ENCODE data around the gene KHNYN. TPM values are rescaled to one million over a fixed set of nuclear protein-coding genes. Genes with fewer than 3 reads are reported as not detected.

Gene KHNYN
- total and polyA plus RNA-seq, 2 experiments from 2014 or later: 2.7 to 28.1 TPM

DNA sequence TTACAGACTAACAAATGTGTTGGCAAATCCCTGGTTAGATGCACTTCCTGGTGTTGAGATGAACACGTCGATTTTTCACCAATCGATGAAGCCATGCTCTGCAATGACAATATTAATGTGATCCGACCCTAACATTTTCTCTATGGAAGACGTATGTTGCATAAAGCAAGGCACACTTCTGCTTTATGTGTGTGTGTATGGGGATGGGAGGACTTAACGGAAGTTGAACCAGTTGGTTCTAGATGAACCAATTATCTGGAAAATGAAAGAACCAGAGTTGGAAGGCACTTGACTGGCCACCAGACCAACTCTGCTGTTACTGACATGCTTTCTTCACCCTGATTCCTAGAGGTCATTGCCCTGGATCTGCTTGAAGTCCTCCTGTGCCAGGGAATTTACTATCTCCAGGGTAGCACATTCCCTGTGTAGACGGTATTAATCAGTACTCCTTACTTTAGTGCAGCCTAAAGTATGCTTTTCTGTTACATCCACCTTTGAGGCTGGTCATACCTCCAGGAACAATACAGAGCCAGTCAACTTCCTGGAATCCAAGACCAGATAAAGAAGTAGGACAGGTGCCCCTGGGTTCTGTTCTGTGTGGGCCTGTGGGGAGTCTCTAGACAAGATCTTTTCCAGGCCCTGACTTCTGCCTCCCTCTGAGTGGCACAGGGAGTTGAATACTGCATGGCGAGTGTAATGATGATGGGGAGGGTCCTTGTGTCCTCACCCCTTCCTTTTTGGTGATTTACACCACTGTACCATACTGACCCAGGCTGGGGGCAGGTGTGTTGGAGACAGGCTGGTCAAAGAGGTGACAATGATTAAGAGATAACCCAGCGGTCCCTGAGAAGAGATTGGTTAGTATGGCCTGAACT is 8.7 kb downstream of the KHNYN start:
- Histone ChIP-seq H3K27me3 (ENCODE audit: insufficient read depth) (no peaks in the 10 kb centered on the region), H4K20me1 (replicated peaks; ENCODE audit: insufficient read depth) (no peaks in the 10 kb centered on the region; the same call in 1 of the 2 replicates), H3K4me1 (ENCODE audit: insufficient read depth) (peaks cover 10% of the 10 kb centered on the region), H3K9me2 (ENCODE audit: insufficient read depth) (no peaks in the 10 kb centered on the region), H2AFZ (no peak overlapping the region), H3K4me3 (no peak overlapping the region), H3K36me3 (ENCODE audit: insufficient read depth) (peaks cover 7% of the 10 kb centered on the region; the same call in 1 of the 2 replicates), H3K79me2 (replicated peaks; ENCODE audit: insufficient read depth) (peaks cover 10% of the 10 kb centered on the region; the same call in 1 of the 2 replicates), H3F3A (replicated peaks; ENCODE audit: low read depth) (peaks cover 7% of the 10 kb centered on the region; the same call in 1 of the 2 replicates), H3K27ac (ENCODE audit: low read depth) (no peak overlapping the region), H3K4me2 (no peak overlapping the region)
- no peak for TF ChIP-seq ZNF331 (CRISPR knock-in tag; IDR thresholded peaks at IDR 0.05; ENCODE audit: low read depth)
- TF ChIP-seq, protein P1, sequence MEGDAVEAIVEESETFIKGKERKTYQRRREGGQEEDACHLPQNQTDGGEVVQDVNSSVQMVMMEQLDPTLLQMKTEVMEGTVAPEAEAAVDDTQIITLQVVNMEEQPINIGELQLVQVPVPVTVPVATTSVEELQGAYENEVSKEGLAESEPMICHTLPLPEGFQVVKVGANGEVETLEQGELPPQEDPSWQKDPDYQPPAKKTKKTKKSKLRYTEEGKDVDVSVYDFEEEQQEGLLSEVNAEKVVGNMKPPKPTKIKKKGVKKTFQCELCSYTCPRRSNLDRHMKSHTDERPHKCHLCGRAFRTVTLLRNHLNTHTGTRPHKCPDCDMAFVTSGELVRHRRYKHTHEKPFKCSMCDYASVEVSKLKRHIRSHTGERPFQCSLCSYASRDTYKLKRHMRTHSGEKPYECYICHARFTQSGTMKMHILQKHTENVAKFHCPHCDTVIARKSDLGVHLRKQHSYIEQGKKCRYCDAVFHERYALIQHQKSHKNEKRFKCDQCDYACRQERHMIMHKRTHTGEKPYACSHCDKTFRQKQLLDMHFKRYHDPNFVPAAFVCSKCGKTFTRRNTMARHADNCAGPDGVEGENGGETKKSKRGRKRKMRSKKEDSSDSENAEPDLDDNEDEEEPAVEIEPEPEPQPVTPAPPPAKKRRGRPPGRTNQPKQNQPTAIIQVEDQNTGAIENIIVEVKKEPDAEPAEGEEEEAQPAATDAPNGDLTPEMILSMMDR (conservative IDR thresholded peaks at IDR 0.05; ENCODE audit: low read depth in 2 of 2): no peak
- TF ChIP-seq NANOG (IDR thresholded peaks at IDR 0.05; ENCODE audit: borderline replicate concordance): no peak
- TF ChIP-seq, protein P2, sequence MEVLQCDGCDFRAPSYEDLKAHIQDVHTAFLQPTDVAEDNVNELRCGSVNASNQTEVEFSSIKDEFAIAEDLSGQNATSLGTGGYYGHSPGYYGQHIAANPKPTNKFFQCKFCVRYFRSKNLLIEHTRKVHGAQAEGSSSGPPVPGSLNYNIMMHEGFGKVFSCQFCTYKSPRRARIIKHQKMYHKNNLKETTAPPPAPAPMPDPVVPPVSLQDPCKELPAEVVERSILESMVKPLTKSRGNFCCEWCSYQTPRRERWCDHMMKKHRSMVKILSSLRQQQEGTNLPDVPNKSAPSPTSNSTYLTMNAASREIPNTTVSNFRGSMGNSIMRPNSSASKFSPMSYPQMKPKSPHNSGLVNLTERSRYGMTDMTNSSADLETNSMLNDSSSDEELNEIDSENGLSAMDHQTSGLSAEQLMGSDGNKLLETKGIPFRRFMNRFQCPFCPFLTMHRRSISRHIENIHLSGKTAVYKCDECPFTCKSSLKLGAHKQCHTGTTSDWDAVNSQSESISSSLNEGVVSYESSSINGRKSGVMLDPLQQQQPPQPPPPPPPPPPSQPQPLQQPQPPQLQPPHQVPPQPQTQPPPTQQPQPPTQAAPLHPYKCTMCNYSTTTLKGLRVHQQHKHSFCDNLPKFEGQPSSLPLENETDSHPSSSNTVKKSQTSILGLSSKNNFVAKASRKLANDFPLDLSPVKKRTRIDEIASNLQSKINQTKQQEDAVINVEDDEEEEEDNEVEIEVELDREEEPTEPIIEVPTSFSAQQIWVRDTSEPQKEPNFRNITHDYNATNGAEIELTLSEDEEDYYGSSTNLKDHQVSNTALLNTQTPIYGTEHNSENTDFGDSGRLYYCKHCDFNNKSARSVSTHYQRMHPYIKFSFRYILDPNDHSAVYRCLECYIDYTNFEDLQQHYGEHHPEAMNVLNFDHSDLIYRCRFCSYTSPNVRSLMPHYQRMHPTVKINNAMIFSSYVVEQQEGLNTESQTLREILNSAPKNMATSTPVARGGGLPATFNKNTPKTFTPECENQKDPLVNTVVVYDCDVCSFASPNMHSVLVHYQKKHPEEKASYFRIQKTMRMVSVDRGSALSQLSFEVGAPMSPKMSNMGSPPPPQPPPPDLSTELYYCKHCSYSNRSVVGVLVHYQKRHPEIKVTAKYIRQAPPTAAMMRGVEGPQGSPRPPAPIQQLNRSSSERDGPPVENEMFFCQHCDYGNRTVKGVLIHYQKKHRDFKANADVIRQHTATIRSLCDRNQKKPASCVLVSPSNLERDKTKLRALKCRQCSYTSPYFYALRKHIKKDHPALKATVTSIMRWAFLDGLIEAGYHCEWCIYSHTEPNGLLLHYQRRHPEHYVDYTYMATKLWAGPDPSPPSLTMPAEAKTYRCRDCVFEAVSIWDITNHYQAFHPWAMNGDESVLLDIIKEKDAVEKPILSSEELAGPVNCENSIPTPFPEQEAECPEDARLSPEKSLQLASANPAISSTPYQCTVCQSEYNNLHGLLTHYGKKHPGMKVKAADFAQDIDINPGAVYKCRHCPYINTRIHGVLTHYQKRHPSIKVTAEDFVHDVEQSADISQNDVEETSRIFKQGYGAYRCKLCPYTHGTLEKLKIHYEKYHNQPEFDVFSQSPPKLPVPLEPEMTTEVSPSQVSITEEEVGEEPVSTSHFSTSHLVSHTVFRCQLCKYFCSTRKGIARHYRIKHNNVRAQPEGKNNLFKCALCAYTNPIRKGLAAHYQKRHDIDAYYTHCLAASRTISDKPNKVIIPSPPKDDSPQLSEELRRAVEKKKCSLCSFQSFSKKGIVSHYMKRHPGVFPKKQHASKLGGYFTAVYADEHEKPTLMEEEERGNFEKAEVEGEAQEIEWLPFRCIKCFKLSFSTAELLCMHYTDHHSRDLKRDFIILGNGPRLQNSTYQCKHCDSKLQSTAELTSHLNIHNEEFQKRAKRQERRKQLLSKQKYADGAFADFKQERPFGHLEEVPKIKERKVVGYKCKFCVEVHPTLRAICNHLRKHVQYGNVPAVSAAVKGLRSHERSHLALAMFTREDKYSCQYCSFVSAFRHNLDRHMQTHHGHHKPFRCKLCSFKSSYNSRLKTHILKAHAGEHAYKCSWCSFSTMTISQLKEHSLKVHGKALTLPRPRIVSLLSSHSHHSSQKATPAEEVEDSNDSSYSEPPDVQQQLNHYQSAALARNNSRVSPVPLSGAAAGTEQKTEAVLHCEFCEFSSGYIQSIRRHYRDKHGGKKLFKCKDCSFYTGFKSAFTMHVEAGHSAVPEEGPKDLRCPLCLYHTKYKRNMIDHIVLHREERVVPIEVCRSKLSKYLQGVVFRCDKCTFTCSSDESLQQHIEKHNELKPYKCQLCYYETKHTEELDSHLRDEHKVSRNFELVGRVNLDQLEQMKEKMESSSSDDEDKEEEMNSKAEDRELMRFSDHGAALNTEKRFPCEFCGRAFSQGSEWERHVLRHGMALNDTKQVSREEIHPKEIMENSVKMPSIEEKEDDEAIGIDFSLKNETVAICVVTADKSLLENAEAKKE (CRISPR knock-in tag; IDR thresholded peaks at IDR 0.05): no peak
- DNase-seq (ENCODE audit: low spot score) (no peak), ATAC-seq (no peak)
- Mint-ChIP-seq H3K4me3 (no peak overlapping the region), H3K4me1 (peaks cover 9% of the 10 kb centered on the region; the same call in 2 of the 3 replicates), H3K27ac (no peak overlapping the region), H3K36me3 (ENCODE audit: low read depth) (peaks cover 39% of the 10 kb centered on the region), H3K9me3 (no peaks in the 10 kb centered on the region), H3K27me3 (ENCODE audit: insufficient read depth, low read depth, poor library complexity) (peaks cover 13% of the 10 kb centered on the region)
